ENCODE results near the gene TOP3A. TPM values are rescaled to one million over a fixed set of nuclear protein-coding genes. Genes with fewer than 3 reads are reported as not detected.

Gene TOP3A
- total and polyA plus RNA-seq, 2 of the 13 experiments (the other 11 are each of a cell fraction or from before 2014, with no cell fraction given) = 16.9 to 36.8 TPM

- TF ChIP-seq CBFB (CRISPR knock-in tag; IDR thresholded peaks at IDR 0.05) (no peak), ZNF136 (CRISPR knock-in tag; IDR thresholded peaks at IDR 0.05; ENCODE audit: low read depth) (no peak), HNRNPH1 (optimal IDR thresholded peaks at IDR 0.05; ENCODE audit: low read depth, low read length) (no peak), ZNF670 (CRISPR knock-in tag; IDR thresholded peaks at IDR 0.05; ENCODE audit: borderline replicate concordance) (0 out of 2 replicates have a peak, but pooled peaks have one; percentile 47), JUND (CRISPR knock-in tag; IDR thresholded peaks at IDR 0.05) (peak; percentile 45; the same call in 1 of the 2 replicates), ZNF598 (CRISPR knock-in tag; IDR thresholded peaks at IDR 0.05; ENCODE audit: borderline replicate concordance) (0 out of 2 replicates have a peak, but pooled peaks have one; percentile 10), ZNF382 (CRISPR knock-in tag; IDR thresholded peaks at IDR 0.05; ENCODE audit: borderline replicate concordance) (no peak), ISL2 (CRISPR knock-in tag; IDR thresholded peaks at IDR 0.05) (0 out of 2 replicates have a peak, but pooled peaks have one; percentile 17), SNAPC4 (CRISPR knock-in tag; IDR thresholded peaks at IDR 0.05) (0 out of 2 replicates have a peak, but pooled peaks have one; percentile 47), XBP1 (CRISPR knock-in tag; IDR thresholded peaks at IDR 0.05) (0 out of 2 replicates have a peak, but pooled peaks have one; percentile 20), ZNF484 (CRISPR knock-in tag; IDR thresholded peaks at IDR 0.05; ENCODE audit: borderline replicate concordance, low read depth) (0 out of 2 replicates have a peak, but pooled peaks have one; percentile 19), ZFAT (CRISPR knock-in tag; conservative IDR thresholded peaks at IDR 0.05) (0 out of 2 replicates have a peak, but pooled peaks have one; percentile 29)
- TF ChIP-seq, protein P1, sequence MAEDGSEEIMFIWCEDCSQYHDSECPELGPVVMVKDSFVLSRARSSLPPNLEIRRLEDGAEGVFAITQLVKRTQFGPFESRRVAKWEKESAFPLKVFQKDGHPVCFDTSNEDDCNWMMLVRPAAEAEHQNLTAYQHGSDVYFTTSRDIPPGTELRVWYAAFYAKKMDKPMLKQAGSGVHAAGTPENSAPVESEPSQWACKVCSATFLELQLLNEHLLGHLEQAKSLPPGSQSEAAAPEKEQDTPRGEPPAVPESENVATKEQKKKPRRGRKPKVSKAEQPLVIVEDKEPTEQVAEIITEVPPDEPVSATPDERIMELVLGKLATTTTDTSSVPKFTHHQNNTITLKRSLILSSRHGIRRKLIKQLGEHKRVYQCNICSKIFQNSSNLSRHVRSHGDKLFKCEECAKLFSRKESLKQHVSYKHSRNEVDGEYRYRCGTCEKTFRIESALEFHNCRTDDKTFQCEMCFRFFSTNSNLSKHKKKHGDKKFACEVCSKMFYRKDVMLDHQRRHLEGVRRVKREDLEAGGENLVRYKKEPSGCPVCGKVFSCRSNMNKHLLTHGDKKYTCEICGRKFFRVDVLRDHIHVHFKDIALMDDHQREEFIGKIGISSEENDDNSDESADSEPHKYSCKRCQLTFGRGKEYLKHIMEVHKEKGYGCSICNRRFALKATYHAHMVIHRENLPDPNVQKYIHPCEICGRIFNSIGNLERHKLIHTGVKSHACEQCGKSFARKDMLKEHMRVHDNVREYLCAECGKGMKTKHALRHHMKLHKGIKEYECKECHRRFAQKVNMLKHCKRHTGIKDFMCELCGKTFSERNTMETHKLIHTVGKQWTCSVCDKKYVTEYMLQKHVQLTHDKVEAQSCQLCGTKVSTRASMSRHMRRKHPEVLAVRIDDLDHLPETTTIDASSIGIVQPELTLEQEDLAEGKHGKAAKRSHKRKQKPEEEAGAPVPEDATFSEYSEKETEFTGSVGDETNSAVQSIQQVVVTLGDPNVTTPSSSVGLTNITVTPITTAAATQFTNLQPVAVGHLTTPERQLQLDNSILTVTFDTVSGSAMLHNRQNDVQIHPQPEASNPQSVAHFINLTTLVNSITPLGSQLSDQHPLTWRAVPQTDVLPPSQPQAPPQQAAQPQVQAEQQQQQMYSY (CRISPR knock-in tag; IDR thresholded peaks at IDR 0.05) = 0 out of 2 replicates have a peak, but pooled peaks have one; percentile 15
- TF ChIP-seq, protein P2, sequence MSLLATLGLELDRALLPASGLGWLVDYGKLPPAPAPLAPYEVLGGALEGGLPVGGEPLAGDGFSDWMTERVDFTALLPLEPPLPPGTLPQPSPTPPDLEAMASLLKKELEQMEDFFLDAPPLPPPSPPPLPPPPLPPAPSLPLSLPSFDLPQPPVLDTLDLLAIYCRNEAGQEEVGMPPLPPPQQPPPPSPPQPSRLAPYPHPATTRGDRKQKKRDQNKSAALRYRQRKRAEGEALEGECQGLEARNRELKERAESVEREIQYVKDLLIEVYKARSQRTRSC (CRISPR knock-in tag; IDR thresholded peaks at IDR 0.05; ENCODE audit: low read depth) = no peak
- TF ChIP-seq, protein P3, sequence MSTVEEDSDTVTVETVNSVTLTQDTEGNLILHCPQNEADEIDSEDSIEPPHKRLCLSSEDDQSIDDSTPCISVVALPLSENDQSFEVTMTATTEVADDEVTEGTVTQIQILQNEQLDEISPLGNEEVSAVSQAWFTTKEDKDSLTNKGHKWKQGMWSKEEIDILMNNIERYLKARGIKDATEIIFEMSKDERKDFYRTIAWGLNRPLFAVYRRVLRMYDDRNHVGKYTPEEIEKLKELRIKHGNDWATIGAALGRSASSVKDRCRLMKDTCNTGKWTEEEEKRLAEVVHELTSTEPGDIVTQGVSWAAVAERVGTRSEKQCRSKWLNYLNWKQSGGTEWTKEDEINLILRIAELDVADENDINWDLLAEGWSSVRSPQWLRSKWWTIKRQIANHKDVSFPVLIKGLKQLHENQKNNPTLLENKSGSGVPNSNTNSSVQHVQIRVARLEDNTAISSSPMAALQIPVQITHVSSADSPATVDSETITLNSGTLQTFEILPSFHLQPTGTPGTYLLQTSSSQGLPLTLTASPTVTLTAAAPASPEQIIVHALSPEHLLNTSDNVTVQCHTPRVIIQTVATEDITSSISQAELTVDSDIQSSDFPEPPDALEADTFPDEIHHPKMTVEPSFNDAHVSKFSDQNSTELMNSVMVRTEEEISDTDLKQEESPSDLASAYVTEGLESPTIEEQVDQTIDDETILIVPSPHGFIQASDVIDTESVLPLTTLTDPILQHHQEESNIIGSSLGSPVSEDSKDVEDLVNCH (CRISPR knock-in tag; IDR thresholded peaks at IDR 0.05) = no peak
These were observed 599 bp downstream of the TOP3A start (continued) for GRCh38 chr17:18314059-18314730.

All from HepG2 (cell line).